Stimulated activated effector memory CD8-positive, alpha-beta T cell treated with anti-CD3 and anti-CD28 coated beads, Interleukin-12 subunit alpha, Interleukin-12 subunit beta, amount 100 ng/mL, for 72 hours (primary cell): ENCODE measurements around the gene IMP3.

Source experiments
- ATAC-seq: fragments of 150-1000 bp; cut with Tn5 transposase; 2 replicates; pipeline ENCODE4 v1.10.0; 2021
- DNase-seq, 2 donors: peaks; one replicate each; pipeline ENCODE4 v3.0.0; 2021 to 2022; ENCODE audit warnings: low spot score in 2 of 2
- H3K27ac Mint-ChIP-seq: one replicate; pipeline ENCODE4 v1.8.0; 2022; ENCODE audit warnings: mild to moderate bottlenecking, mixed read lengths
- H3K36me3 Mint-ChIP-seq: one replicate; pipeline ENCODE4 v1.8.0; 2022; ENCODE audit warnings: mild to moderate bottlenecking, mixed read lengths
- H3K4me1 Mint-ChIP-seq: one replicate; pipeline ENCODE4 v1.8.0; 2022; ENCODE audit warnings: mixed read lengths
- H3K4me3 Mint-ChIP-seq: one replicate; pipeline ENCODE4 v1.8.0; 2022; ENCODE audit warnings: mild to moderate bottlenecking, mixed read lengths
- H3K9me3 Mint-ChIP-seq: one replicate; pipeline ENCODE4 v1.8.0; 2022; ENCODE audit warnings: mixed read lengths

The IMP3 gene

DNA sequence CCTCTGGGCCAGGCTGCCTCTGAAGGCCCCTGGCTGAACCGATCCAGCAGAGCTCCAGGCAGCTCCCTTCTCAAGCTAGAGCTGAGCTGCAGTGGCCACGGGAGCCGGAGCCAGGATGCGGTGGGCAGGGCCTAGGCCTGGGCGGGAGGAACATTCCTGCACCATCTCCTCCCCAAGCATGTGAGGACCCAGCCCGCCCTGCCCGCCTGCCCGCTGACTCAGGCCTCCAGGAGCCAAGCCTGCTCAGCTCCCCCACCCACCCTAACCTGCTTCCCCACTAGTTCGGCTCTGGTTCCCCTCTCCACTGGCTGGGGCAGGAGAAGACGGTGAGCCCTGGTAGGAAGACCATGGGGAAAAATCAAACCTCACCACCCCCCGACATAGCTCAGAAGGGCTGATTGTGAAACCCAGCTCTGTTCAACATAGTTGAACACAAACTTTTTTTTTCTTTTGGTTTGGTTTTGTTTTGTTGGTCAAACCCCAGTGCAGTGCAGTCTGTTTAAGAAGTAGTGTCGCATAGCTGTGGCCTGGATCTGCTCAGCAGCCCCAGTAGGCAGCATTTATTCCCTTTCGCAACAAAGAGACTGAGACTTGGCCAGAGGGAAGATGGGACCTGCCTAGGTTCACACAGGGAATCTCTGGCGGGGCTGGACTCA lies 21.2 kb upstream of the IMP3 start:
- no peak overlapping the region for H3K27ac Mint-ChIP-seq
- DNase-seq = no peak
- no peak overlapping the region for H3K4me3 Mint-ChIP-seq
- H3K36me3 Mint-ChIP-seq = no peaks in the 10 kb centered on the region
- peaks cover 12% of the 10 kb centered on the region for H3K4me1 Mint-ChIP-seq
- ATAC-seq = no peak
- H3K9me3 Mint-ChIP-seq = no peaks in the 10 kb centered on the region

DNA sequence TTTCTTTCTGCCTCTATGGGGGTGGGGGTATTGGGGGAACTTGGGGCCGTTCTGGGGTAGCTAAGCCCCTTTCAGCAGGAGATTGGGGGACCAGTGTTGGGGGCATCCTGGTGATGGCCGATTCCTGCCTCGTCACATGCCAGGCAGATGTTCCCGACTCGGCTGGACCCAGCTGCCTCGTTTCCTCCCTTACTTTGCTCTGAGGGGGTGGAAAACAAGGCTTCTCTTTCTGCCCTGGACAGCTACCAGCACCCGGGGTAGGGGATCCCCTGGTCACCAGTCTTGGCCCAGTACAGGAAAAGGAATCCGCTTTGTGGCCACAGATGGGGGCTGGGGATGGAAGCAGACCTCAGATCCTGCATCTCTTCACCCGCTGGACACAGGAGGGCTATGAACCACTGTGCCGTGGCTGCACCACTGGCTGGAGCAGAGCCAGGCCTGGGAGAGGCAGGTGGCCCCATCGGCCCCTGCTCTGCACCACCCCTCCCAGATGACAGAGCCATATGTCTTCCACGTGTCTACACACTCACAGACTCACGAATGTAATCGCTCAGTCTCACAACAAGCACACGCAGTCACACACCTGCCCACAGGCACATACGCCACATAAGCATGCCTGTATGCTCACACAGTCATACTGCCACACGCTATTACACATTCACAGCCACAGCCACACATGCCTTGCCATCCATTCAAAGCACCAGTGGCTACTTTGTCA lies 20.1 kb upstream of the IMP3 start:
- Mint-ChIP-seq H3K4me3 (no peak overlapping the region), H3K36me3 (no peaks in the 10 kb centered on the region), H3K27ac (no peak overlapping the region), H3K9me3 (no peaks in the 10 kb centered on the region), H3K4me1 (peaks cover 15% of the 10 kb centered on the region)
- DNase-seq (no peak), ATAC-seq (no peak)

DNA sequence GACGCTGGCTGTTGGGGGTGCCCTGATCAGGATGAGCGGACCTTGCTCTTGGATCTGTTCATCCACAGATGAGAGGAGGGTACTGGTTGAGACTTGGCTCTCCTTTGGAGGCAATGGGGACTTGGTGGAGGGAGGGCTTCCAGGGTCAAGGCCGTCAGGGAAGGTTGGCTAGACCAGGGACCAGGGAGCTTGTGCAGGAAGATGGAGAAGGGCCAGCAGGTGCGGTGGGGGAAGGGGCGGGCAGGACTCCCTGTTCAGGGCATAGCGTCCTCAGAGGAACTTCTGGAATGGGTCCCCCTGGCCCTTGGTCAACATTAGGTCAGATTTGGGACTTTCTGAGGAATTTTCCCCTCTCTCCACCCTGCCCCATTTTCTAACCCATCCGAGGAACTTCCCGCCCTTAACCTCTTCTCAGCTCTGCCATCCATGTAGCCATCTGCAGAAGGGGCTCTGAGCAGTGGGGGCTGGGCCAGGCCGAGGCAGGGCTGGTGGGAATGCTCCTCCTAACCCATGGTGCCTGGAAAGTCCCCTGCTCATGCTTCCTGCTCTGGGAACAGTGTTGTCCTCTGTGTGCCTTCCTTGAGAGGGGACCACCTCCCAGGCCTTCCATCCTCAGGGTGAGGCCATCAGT lies 19.2 kb upstream of the IMP3 start:
- ATAC-seq = no peak
- no peak for DNase-seq
- Mint-ChIP-seq H3K27ac (no peak overlapping the region), H3K36me3 (no peaks in the 10 kb centered on the region), H3K9me3 (no peaks in the 10 kb centered on the region), H3K4me3 (no peak overlapping the region), H3K4me1 (peaks cover 23% of the 10 kb centered on the region)

DNA sequence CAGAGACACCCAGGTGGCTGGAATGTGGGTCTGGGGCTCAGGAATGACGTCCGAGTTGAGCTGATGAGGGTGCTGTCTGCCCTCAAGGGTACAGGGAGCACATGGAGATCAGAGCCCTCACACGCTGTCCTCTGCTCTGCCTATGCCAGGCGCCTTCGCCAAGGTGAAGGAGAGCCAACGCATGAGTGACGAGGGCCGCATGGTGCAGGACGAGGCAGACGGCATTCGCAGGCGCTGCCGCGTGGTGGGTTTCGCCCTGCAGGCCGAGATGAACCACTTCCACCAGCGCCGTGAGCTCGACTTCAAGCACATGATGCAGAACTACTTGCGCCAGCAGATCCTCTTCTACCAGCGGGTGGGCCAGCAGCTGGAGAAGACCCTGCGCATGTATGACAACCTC lies 16.8 kb upstream of the IMP3 start:
- Mint-ChIP-seq H3K4me1 (peaks cover 39% of the 10 kb centered on the region), H3K27ac (peak overlapping the region; percentile 48), H3K9me3 (no peaks in the 10 kb centered on the region), H3K4me3 (no peak overlapping the region), H3K36me3 (no peaks in the 10 kb centered on the region)
- ATAC-seq = no peak
- no peak for DNase-seq

DNA sequence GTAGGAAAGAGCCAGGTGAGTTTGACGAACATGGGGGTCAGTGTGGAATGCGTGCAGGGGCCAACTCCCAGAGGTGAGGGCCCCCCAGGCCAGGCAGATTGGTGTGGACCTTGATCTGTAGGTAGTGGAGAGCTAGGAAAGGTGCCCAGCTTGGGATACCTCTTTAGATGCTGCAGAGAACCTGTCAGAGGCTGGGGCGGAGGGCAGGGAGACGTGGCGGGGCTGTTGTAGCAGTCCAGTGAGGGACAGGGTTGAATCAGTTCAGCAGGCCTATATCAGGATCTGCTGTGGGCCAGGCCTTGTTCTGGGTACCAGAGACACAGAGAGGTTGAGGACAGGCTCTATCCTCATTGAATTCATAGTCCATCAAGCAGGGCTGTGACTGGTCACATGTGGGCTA lies 16.3 kb upstream of the IMP3 start:
- Mint-ChIP-seq H3K9me3 (no peaks in the 10 kb centered on the region), H3K4me1 (peaks cover 44% of the 10 kb centered on the region), H3K27ac (peak overlapping the region; percentile 48), H3K36me3 (no peaks in the 10 kb centered on the region), H3K4me3 (no peak overlapping the region)
- DNase-seq (no peak), ATAC-seq (no peak)

DNA sequence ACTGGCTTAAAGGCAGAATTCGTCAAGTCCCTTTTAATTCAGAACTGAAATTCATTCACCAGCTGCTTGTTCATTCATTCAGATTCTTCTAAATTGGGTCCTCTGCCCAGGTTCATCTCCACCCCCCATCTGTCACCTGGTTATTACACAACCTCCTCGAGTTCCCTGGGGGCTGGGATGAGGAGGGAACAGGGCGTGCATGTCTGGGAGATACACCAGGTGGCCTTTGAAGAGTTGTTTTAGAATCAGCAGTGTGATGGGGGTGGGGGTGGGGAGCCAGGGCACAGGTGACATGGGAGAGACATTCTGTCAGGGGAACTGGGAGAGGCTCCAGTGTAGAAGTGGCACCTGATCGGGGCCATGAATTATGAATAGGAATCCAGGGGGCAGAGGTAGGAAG lies 15.9 kb upstream of the IMP3 start:
- peak overlapping the region; percentile 48 for H3K27ac Mint-ChIP-seq
- ATAC-seq (no peak), DNase-seq (no peak)
- H3K4me1 Mint-ChIP-seq = peaks cover 48% of the 10 kb centered on the region
- no peaks in the 10 kb centered on the region for H3K36me3 Mint-ChIP-seq
- H3K4me3 Mint-ChIP-seq = no peak overlapping the region
- no peaks in the 10 kb centered on the region for H3K9me3 Mint-ChIP-seq

DNA sequence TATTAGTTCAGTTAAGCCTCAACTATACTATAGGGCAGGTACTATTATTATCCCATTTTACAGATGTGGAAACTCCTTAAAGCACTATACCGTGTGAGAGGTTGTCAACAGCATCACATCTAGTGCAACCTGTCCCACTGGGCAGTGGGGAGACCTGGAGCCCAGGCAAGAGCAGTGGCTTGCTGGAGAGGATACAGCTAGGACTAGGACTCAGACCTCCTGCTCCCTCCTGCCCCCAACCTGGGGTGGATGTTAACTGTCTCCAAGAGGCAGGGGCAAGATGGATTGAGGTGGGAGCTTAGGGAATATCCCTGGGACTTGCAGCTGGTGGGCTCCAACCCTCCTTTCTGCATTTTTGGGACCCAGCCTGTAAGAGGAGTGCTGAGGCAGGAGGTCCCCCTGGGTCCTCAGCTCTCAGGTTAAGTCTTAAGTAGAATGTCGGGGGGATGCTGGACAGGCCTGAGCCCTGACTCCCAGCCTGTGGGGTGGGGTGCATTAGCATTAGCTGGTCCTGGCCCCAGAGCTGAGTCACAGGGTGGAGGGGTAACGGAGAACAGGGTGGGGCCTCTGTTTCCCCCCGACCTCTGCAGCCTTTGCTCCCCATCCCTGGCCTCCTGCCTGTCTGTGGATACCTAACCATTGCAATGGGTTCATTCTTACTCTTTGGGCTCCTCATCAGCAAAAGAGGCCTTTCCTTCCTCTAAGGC lies 14.3 kb upstream of the IMP3 start:
- ATAC-seq (no peak), DNase-seq (no peak)
- Mint-ChIP-seq H3K36me3 (no peaks in the 10 kb centered on the region), H3K27ac (peak overlapping the region; percentile 24), H3K4me3 (no peak overlapping the region), H3K9me3 (no peaks in the 10 kb centered on the region), H3K4me1 (peaks cover 63% of the 10 kb centered on the region)

DNA sequence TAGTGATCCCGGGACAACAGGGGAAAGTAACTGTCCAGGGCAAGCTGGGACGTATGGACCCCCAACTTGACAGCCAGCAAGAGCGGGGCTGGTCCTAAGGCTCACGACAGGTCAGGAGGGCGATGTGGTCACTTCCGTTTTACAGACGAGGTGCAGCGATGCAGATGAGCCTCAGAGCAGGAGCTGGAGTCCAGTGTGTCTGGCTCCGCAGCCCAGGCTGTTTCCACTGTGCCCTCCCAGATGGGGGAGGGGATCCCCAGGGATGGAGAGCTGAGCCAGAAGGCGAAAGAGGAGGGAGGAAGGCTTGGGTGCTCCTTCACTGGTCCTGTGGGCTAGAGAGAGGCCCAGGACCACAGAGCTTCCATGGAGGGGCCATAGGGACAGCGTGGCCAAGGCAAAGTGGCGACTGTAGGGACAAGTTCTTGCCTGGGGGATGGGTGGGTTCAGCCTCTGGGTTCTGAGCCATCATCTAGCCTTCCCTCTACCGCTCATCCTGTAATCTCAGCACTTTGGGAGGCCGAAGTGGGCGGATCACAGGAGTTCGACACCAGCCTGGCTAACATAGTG lies 13.4 kb upstream of the IMP3 start:
- no peaks in the 10 kb centered on the region for H3K36me3 Mint-ChIP-seq
- H3K27ac Mint-ChIP-seq = peak overlapping the region; percentile 82
- H3K4me3 Mint-ChIP-seq = no peak overlapping the region
- no peaks in the 10 kb centered on the region for H3K9me3 Mint-ChIP-seq
- DNase-seq = no peak
- ATAC-seq = no peak
- peaks cover 71% of the 10 kb centered on the region for H3K4me1 Mint-ChIP-seq

DNA sequence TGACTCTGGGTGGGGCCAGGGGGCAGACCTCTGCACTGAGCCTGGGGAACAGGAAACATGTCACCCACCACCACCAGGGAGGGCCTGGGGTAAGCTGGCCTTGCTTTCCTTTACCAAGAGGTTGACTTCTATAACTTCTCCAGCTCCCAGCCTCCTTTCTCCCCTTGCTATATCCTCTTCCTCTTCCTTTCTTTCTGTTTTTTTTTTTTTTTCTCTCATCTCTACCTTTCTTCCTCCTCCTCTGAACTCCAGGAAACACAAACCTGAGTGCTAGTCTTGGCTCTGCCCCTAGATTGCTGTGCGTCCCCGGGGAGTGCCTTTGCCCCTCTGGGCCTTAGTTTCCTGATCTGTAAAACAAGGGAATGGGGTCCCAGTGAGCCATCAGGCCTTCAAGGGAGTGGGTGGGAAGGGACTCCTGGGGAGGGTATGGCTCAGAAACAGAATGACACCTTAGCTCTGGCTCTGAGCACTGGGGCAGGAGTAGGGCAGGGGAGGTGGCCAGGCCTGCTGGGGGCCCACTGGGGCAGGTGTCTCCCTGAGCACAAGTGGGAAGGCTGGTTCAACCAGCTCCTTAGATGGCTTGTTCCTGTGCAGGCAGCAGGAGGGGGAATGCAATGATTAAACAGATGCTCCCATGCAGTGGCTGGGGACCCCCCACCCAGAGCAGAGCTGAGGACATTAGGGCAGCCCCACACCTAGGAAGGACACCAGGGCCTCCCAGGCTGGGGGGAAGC lies 12.0 kb upstream of the IMP3 start:
- DNase-seq (no peak), ATAC-seq (peak; percentile 56)
- peak overlapping the region; percentile 82 for H3K27ac Mint-ChIP-seq
- H3K36me3 Mint-ChIP-seq = no peaks in the 10 kb centered on the region
- H3K4me3 Mint-ChIP-seq = peak overlapping the region; percentile 78
- H3K9me3 Mint-ChIP-seq = no peaks in the 10 kb centered on the region
- peaks cover 71% of the 10 kb centered on the region for H3K4me1 Mint-ChIP-seq

DNA sequence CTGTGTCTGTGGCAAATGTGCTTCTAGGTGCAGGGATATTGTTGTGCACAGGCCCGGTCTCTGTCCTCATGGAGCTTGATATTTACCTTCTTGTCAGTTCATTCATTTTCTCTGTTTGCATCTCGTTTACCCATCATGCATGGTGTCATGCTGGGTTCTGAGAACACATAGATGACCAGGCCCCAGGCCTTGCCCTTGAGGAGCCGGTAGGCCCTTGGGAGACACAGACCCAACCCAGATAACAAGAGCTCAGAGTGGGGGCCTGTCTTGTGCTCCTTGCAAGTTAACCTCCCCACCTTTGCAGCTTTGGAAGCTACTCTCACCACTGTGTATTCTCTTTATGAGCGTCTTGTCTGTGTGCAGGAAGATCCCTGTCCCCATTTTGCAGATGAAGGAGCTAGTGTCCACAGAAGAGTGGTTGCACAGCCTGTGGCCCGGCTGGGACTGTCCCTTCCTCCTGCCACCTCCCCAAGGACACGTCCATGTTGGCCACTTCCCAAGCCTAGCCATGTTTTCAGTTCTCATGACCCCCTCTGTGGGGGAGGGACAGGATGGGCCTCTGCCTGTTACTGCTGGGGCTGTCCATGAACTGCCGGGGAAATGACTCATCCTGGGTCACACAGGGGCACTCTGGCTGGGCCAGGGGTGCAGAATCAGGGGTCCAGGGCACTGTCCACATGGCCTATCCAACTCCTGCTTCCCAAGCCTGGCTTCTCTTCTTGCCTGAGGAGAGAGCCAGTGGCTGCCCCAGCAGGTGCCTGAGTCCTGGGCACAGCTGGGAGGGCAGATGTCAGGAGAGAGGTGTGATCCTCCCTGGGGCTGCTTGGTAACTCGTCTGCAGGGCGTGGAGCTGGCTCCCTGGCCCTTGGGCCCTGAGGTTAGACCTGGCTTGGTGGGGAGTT lies 11.1 kb upstream of the IMP3 start:
- H3K4me3 Mint-ChIP-seq = peak overlapping the region; percentile 78
- DNase-seq = no peak

DNA sequence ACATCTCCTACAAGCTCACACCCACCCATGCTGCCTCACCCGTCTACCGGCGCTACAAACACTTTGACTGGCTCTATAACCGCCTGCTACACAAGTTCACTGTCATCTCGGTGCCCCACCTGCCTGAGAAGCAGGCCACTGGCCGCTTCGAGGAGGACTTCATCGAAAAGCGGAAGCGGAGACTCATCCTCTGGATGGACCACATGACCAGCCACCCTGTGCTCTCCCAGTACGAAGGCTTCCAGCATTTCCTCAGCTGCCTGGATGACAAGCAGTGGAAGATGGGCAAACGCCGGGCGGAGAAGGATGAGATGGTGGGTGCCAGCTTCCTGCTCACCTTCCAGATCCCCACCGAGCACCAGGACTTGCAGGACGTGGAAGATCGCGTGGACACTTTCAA lies 9.8 kb upstream of the IMP3 start:
- ATAC-seq (no peak), DNase-seq (no peak)
- Mint-ChIP-seq H3K36me3 (no peaks in the 10 kb centered on the region), H3K9me3 (no peaks in the 10 kb centered on the region), H3K4me3 (peak overlapping the region; percentile 78), H3K27ac (peak overlapping the region; percentile 82), H3K4me1 (peaks cover 54% of the 10 kb centered on the region)

More for the DNA sequence above, 11.1 kb upstream of the IMP3 start:
- Mint-ChIP-seq H3K9me3 (no peaks in the 10 kb centered on the region), H3K36me3 (no peaks in the 10 kb centered on the region), H3K4me1 (peaks cover 64% of the 10 kb centered on the region), H3K27ac (peak overlapping the region; percentile 82)
- ATAC-seq = peak; percentile 46

DNA sequence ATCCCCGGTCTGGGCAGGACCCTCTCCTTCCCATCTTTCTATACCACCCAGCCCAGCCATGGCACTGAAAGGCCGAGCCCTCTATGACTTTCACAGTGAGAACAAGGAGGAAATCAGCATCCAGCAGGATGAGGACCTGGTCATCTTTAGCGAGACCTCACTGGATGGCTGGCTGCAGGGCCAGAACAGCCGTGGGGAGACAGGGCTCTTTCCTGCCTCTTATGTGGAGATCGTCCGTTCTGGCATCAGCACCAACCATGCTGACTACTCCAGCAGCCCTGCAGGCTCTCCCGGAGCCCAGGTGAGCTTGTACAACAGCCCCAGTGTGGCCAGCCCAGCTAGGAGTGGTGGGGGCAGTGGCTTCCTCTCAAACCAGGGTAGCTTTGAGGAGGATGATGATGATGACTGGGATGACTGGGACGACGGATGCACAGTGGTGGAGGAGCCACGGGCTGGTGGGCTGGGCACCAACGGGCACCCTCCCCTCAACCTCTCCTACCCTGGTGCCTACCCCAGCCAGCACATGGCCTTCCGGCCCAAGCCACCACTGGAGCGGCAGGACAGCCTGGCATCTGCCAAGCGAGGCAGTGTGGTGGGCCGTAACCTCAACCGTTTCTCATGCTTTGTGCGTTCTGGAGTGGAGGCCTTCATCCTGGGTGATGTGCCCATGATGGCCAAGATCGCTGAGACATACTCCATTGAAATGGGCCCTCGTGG lies 9.2 kb upstream of the IMP3 start:
- H3K4me3 Mint-ChIP-seq = peak overlapping the region; percentile 78

DNA sequence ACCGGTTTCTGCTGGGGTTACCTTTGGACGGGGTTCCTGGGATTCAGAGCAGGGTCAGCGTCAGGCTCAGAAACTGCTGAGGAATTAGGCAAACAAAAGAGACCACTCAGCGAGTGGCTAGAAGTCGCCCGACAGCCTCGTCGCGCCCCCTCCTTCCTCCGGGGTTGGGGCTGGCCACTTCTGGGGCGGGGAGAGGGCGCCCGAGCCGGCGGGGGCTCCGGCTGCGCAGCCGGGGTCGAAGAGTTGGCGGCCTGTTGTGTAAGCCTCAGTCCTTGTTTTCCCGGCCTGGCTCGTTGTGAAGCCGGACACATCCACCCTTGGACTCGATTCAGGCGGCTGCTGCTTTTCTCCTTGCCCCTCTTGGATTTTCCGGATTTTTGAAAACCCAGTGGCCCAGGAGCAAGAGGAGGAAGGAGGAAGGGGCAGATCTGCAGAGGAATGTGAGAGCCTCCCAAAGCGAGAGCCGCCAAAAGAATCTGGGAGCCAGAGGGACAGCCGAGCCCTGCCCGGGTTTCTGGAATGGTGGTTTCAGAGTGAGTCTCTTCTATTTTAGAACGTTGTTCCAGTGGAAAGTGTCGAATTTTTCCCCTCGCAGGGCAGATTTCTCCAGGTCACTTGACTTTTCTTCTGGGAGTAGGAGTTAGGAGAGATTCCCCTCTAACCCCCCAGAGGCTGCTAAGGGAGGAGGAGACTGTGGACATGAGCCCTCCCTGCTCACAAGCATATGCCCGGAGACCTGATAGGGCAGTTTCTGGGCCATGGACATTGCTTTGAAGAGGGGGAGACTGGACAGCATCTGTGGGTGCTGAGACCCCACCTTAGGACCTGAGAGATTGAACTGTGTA lies 8.4 kb upstream of the IMP3 start:
- DNase-seq = no peak
- no peak for ATAC-seq
- H3K4me1 Mint-ChIP-seq = peaks cover 48% of the 10 kb centered on the region
- H3K4me3 Mint-ChIP-seq = peak overlapping the region; percentile 78
- no peaks in the 10 kb centered on the region for H3K9me3 Mint-ChIP-seq
- no peaks in the 10 kb centered on the region for H3K36me3 Mint-ChIP-seq
- peak overlapping the region; percentile 60 for H3K27ac Mint-ChIP-seq

More for the DNA sequence above, 9.2 kb upstream of the IMP3 start:
- no peak for DNase-seq
- H3K4me1 Mint-ChIP-seq = peaks cover 48% of the 10 kb centered on the region
- no peaks in the 10 kb centered on the region for H3K36me3 Mint-ChIP-seq
- ATAC-seq = no peak
- H3K9me3 Mint-ChIP-seq = no peaks in the 10 kb centered on the region
- peak overlapping the region; percentile 60 for H3K27ac Mint-ChIP-seq
